ENCODE results near the gene TANGO6.

Gene TANGO6

GRCh38 chr16:69078073-69078472, 234.7 kb downstream of the TANGO6 start:
- no peak overlapping the region for H3K27ac ChIP-seq (ENCODE audit: low read depth, low read length)
- TF ChIP-seq EZH2phosphoT487 (IDR thresholded peaks at IDR 0.05; ENCODE audit: borderline replicate concordance, low read length) (no peak), CTCF (IDR thresholded peaks at IDR 0.05; ENCODE audit: low read depth, low read length, poor library complexity, severe bottlenecking) (no peak)
- no peaks in the 10 kb centered on the region for H3K9me3 ChIP-seq (ENCODE audit: control insufficient read depth, insufficient read depth, low read length)
- no peaks in the 10 kb centered on the region for H3K4me1 ChIP-seq (ENCODE audit: control insufficient read depth, low read length)
- H3K36me3 ChIP-seq (ENCODE audit: control insufficient read depth, low read length) = no peaks in the 10 kb centered on the region
- no peaks in the 10 kb centered on the region for H3K9me2 ChIP-seq (replicated peaks; ENCODE audit: control insufficient read depth, low read length)
- no peaks in the 10 kb centered on the region for H4K20me1 ChIP-seq (ENCODE audit: control insufficient read depth, insufficient read depth, low read depth, low read length)
- no peaks in the 10 kb centered on the region for H3K27me3 ChIP-seq (ENCODE audit: control insufficient read depth, low read length)
- no peaks in the 10 kb centered on the region for H3F3A ChIP-seq (ENCODE audit: control insufficient read depth, insufficient read depth)
- H3K79me2 ChIP-seq (ENCODE audit: control insufficient read depth, low read length) = no peaks in the 10 kb centered on the region
- H3K4me2 ChIP-seq (ENCODE audit: low read length) = no peak overlapping the region
- no peak overlapping the region for H3K4me3 ChIP-seq (ENCODE audit: low read length)

- H4K20me1 ChIP-seq (ENCODE audit: control insufficient read depth, insufficient read depth, low read depth, low read length) = no peaks in the 10 kb centered on the region
- no peak overlapping the region for H3K27ac ChIP-seq (ENCODE audit: low read depth, low read length)
- no peaks in the 10 kb centered on the region for H3K36me3 ChIP-seq (ENCODE audit: control insufficient read depth, low read length)
- H3K4me1 ChIP-seq (ENCODE audit: control insufficient read depth, low read length) = no peaks in the 10 kb centered on the region
- no peaks in the 10 kb centered on the region for H3K9me3 ChIP-seq (ENCODE audit: control insufficient read depth, insufficient read depth, low read length)
- H3K27me3 ChIP-seq (ENCODE audit: control insufficient read depth, low read length) = no peaks in the 10 kb centered on the region
- no peak overlapping the region for H3K4me3 ChIP-seq (ENCODE audit: low read length)
- no peaks in the 10 kb centered on the region for H3F3A ChIP-seq (ENCODE audit: control insufficient read depth, insufficient read depth)
- TF ChIP-seq EZH2phosphoT487 (IDR thresholded peaks at IDR 0.05; ENCODE audit: borderline replicate concordance, low read length) = no peak
- TF ChIP-seq CTCF (IDR thresholded peaks at IDR 0.05; ENCODE audit: low read depth, low read length, poor library complexity, severe bottlenecking) = no peak
- no peak overlapping the region for H3K4me2 ChIP-seq (ENCODE audit: low read length)
- H3K9me2 ChIP-seq (replicated peaks; ENCODE audit: control insufficient read depth, low read length) = no peaks in the 10 kb centered on the region
- H3K79me2 ChIP-seq (ENCODE audit: control insufficient read depth, low read length) = no peaks in the 10 kb centered on the region
Measured at GRCh38 chr16:69079697-69080096, 236.4 kb downstream of the TANGO6 start.

- TF ChIP-seq CTCF (IDR thresholded peaks at IDR 0.05; ENCODE audit: low read depth, low read length, poor library complexity, severe bottlenecking) (no peak), EZH2phosphoT487 (IDR thresholded peaks at IDR 0.05; ENCODE audit: borderline replicate concordance, low read length) (no peak)
- H3K9me2 ChIP-seq (replicated peaks; ENCODE audit: control insufficient read depth, low read length) = no peaks in the 10 kb centered on the region
- no peak overlapping the region for H3K4me3 ChIP-seq (ENCODE audit: low read length)
- no peaks in the 10 kb centered on the region for H3K79me2 ChIP-seq (ENCODE audit: control insufficient read depth, low read length)
- no peaks in the 10 kb centered on the region for H3K4me1 ChIP-seq (ENCODE audit: control insufficient read depth, low read length)
- no peaks in the 10 kb centered on the region for H3K36me3 ChIP-seq (ENCODE audit: control insufficient read depth, low read length)
- H4K20me1 ChIP-seq (ENCODE audit: control insufficient read depth, insufficient read depth, low read depth, low read length) = no peaks in the 10 kb centered on the region
- H3K9me3 ChIP-seq (ENCODE audit: control insufficient read depth, insufficient read depth, low read length) = no peaks in the 10 kb centered on the region
- no peaks in the 10 kb centered on the region for H3K27me3 ChIP-seq (ENCODE audit: control insufficient read depth, low read length)
- no peak overlapping the region for H3K4me2 ChIP-seq (ENCODE audit: low read length)
- no peaks in the 10 kb centered on the region for H3F3A ChIP-seq (ENCODE audit: control insufficient read depth, insufficient read depth)
- no peak overlapping the region for H3K27ac ChIP-seq (ENCODE audit: low read depth, low read length)
Measured at GRCh38 chr16:69083306-69083941, 240.1 kb downstream of the TANGO6 start.

Measured in DOHH2 (cell line).